ENCODE measurements around the gene UBE2G2.
"Not testable (repeated sequence)": the region's sequence is repeated elsewhere in the genome, so short reads cannot be mapped to it uniquely, and the experiment has no call there.

Gene UBE2G2

GRCh38 chr21:44836349-44836665, 34.7 kb upstream of the UBE2G2 start:
- no peak for DNase-seq (ENCODE audit: low read depth)

DNA sequence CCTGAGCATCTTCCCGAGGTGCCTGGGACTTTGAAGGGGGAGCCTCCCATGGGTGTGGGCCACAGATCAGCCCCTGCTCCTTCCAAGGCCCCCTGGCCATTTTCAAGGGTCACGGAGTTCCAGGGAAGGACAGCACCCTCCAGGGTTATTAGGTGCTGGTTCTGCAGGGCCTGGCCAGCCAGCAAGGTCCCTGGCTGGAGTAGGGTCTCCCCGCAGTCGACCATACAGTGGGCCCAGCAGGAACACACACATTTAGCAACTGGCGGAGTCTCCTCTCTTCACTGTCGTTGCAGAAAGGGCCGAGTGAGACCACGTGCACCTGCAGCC, 34.0 kb upstream of the UBE2G2 start:
- DNase-seq (ENCODE audit: low read depth) = no peak

GRCh38 chr21:44834951-44835646, 33.5 kb upstream of the UBE2G2 start:
- no peak for DNase-seq (ENCODE audit: low read depth)

DNA sequence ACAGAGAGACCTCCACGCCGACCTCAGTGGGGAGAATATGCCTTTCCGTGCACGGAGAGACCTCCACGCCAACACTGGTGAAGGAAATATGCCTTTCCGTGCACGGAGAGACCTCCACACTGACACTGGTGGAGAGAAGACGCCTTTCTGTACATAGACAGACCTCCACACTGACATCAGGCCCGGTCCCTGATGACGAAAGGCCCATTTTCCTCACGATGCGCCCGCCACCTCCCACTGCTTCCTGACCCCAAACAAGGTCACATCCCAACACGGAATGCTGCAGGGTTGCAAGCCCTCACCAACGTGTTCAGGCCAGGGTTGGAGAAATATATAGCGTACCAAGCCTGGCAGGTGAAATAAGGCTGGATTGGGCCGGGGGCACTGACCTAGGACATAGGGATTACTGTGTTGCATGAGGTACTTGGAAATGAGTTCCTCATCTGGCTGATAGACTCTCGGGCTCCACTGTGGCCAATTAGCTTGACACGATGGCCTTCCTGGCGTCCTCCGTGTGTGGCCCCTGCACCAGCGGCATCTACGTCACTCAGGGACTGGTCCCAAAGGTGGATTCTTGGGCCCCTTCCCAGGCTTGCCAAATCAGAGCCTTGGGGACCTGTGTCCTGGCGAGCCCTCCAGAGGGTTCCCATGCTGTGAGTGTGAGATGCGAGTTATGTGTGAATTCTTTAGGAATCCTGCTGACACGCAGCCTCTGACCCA, 32.8 kb upstream of the UBE2G2 start:
- DNase-seq (ENCODE audit: low read depth) = no peak

GRCh38 chr21:44833663-44834062, 32.0 kb upstream of the UBE2G2 start:
- DNase-seq (ENCODE audit: low read depth) = no peak

- DNase-seq (ENCODE audit: low read depth) = not testable (repeated sequence)
Observed at GRCh38 chr21:44832516-44833255, 31.1 kb upstream of the UBE2G2 start.

GRCh38 chr21:44831227-44831860, 29.7 kb upstream of the UBE2G2 start:
- DNase-seq (ENCODE audit: low read depth) = no peak

GRCh38 chr21:44829507-44830092, 28.0 kb upstream of the UBE2G2 start:
- DNase-seq (ENCODE audit: low read depth) = no peak

DNA sequence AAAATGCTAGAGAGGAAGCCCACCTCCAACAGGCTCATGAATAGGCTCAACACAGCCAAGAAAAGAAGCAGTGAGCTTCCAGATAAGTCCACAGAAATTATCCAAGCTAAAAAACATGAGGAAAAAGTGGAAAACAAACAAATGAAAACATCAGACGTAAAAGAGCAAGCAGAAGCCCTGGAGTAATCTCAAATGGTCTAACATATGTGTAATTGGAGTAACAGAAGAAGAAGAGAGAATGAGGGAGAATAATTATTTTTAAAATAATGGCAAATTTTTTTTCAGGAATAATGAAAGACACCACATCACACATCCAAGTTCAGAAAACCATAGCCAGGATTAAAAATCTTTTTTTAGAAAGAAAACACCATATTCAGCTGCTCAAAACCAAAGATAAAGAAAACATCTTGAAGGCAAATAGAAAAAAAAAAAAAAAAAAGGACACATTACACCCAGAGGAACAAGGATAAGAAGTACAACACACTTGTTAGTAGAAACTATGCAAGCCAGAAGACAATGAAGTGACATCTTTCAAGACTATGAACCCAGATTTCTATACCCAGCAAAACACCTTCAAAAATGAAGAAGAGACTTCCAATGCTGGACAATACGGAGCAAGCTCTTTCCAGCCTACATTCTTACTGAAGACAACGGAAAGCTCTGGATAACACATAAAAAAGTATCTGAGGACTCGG, 26.9 kb upstream of the UBE2G2 start:
- no peak for DNase-seq (ENCODE audit: low read depth)

GRCh38 chr21:44823179-44823660, 21.6 kb upstream of the UBE2G2 start:
- DNase-seq (ENCODE audit: low read depth) = no peak

- DNase-seq (ENCODE audit: low read depth) = no peak
Observed at GRCh38 chr21:44822484-44823178, 21.0 kb upstream of the UBE2G2 start.

GRCh38 chr21:44820851-44821250, 19.2 kb upstream of the UBE2G2 start:
- DNase-seq (ENCODE audit: low read depth) = peak; percentile 24

- no peak for DNase-seq (ENCODE audit: low read depth)
Observed at GRCh38 chr21:44819283-44820243, 17.9 kb upstream of the UBE2G2 start.

GRCh38 chr21:44818640-44819011, 17.0 kb upstream of the UBE2G2 start:
- no peak for DNase-seq (ENCODE audit: low read depth)

DNA sequence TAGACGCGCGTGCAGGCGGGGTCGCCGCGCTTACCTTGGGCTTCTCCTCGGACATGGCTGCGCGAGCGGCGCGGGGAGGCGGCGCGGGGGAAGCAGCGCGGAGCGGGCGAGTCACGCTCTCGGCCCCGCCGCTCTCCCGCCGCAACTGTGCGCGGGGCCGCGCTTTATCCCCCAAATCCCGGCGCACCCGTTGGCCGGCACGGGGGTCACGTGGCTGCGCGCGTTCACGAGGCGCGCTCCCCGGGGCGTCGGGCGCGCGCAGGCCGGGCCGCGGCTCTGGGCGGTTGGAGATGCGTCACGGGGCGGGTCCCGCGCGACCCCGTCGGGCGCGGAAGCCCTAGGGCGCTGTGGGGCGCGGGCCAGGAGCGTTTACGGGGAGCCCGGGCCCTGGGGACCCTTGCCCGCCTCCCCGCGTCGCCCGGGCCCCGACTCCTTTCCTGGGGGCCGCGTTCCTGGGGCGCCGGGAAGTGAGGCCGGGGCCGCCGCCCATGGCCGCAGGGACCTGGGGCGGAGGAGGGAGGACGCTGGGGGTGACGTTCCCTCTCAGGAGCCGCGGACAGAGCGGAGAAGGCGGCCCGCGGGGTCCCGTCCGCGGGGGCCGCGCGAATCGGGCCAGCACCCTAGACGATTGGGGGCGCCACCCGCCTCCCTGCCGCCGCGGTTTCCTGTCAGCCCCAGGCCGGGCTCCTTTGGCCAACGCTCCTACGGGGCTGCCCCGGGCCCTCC, 16.5 kb upstream of the UBE2G2 start, which contains the start of gene SUMO3:
TSS of gene SUMO3 (minus strand) at position 149 of the 726 bp plus-strand sequence. CDS start at position 55, 94 bp downstream.
- DNase-seq (ENCODE audit: low read depth) = peak; percentile 83

DNA sequence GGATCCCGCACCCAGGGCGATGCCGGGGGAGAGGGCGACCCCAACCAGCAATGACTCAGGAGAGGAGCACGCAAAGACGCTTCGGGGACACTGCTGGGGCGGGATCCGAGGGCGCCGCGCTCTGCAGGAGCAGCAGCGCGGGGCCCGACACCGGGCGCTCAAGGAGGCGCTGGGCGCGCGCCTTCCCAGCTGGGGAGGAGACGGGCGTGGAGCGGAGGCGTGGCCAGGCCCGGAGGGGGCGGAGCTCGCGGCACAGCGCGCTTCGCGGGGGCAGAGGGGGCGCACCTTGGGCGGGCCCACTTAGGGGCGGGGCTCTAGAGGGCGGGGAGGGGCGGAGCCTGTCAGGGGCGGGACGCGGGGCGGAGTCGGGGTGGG, 15.9 kb upstream of the UBE2G2 start:
- DNase-seq (ENCODE audit: low read depth) = peak; percentile 88

DNA sequence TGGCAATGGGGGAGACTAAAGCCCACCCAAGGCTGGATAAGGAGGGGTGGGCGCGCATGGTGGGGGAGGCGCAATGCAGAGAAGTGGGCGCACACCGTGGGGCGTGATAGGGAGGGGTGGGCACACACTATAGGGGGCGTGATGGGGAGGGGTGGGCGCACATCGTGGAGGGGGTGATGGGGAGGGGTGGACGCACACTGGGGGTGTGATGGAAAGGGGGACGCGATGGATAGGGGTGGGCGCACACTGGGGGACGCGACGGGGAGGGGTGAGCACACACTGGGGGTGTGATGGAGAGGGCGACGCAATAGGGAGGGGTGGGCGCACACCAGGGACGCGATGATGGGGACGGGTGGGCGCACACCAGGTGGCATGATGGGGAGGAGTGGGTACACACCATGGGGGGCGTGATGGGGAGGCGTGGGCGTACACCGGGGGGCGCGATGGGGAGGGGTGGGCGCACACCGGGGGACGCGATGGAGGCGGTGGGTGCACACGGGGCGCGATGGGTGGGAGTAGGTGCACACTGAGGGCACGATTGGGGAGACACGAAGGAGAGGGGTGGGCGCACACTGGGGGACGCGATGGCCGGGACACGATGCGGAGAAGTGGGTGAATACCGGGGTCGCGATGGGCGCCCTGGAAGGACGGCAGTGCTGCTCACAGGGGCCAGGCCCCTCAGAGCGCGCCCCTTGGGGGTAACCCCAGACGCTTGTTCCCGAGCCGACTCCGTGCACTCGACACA, 15.3 kb upstream of the UBE2G2 start:
- no peak for DNase-seq (ENCODE audit: low read depth)

DNA sequence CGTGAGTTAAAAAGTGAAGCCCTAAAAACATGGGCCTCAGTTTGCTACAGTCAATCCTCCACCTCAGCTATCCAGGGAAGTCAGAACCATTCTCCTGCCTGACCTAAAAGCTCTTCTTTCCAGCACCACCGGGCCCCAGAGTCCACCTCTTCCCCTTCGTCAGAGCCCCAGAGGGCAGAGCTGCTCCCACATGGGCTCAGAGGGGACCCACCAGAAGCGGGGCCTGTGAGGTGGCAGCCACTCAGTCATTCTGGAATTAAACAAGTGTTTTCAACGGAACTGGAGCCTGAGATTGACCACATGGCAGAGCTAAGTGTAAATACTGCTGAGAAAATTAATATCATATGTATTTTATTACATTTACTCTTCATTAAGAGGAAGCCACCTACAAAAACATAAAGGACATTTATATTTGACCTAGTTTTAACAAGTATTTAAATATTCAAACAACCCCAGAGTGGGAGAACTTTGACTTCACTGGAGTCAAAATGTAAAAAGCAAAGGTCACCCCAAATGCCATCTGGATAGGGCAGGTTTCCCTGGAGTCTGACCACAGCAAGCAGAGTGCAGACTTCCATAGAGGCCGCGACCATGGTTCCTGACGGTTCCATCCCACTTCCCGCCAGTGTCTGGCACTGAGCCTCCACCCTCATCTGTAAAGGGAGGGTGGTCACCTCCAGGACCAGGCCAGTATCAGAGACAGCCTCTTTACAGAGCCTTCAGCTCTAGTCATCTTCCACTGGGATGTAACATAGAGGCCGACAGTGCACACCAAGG, 14.4 kb upstream of the UBE2G2 start:
- no peak for DNase-seq (ENCODE audit: low read depth)
